ENCODE data around the gene MRAP2. TPM values are rescaled to one million over a fixed set of nuclear protein-coding genes. Genes with fewer than 3 reads are reported as not detected.
"Not testable (repeated sequence)": the region's sequence is repeated elsewhere in the genome, so short reads cannot be mapped to it uniquely, and the experiment has no call there.

MRAP2 gene
- total and polyA plus RNA-seq, 2 experiments from 2014 or later, result 1.1 to 1.3 TPM

DNA sequence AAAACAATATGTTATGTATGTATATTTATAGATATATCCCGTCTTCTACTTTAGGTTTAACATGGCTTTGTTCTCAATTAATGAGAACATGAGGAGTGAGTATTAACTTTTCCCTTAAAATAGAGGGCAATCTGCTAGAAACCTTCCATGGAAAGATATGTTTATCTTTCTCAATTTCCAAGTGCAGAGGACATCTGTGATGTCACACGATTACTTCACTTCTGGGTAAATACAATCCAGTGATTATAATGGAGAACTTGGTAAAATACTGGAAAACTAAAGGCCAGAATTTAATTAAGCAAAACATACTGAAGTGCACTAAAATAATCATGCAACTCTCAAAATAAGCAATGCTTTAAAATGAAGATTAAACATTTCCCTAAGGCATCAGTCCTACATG, 11.9 kb upstream of the MRAP2 start:
- Histone ChIP-seq H2AFZ (no peak overlapping the region), H3K4me1 (ENCODE audit: insufficient read depth) (peaks cover 2% of the 10 kb centered on the region), H3K79me2 (ENCODE audit: insufficient read depth) (no peaks in the 10 kb centered on the region), H3K4me2 (ENCODE audit: unreplicated experiment) (no peak overlapping the region), H3K9ac (no peak overlapping the region), H3K9me2 (ENCODE audit: insufficient read depth) (no peaks in the 10 kb centered on the region), H3K9me3 (ENCODE audit: low read depth) (no peaks in the 10 kb centered on the region), H3K36me3 (ENCODE audit: low read depth) (no peaks in the 10 kb centered on the region), H4K20me1 (ENCODE audit: insufficient read depth) (no peaks in the 10 kb centered on the region), H3F3A (ENCODE audit: insufficient read depth) (0 out of 2 replicates have a peak, but pooled peaks cover 2% of the 10 kb centered on the region), H3K27ac (no peak overlapping the region), H3K4me3 (no peak overlapping the region), H3K27me3 (replicated peaks; ENCODE audit: insufficient read depth) (0 out of 2 replicates have a peak, but pooled peaks cover 3% of the 10 kb centered on the region)
- WGBS, 2 experiments (ENCODE audit: low coverage in 1 of 2, low lambda C conversion rate in 2 of 2, missing lambda C conversion rate in 2 of 2), result 82% methylated on average over 2 of the region's 2 CpGs
- in situ Hi-C loops (cut with MboI), result no loop called here
- no peak for DNase-seq
- TF ChIP-seq EZH2phosphoT487 (IDR thresholded peaks at IDR 0.05; ENCODE audit: insufficient read depth, low read depth) (no peak), EZH2 (IDR thresholded peaks at IDR 0.05; ENCODE audit: insufficient read depth, poor library complexity, severe bottlenecking) (no peak)

DNA sequence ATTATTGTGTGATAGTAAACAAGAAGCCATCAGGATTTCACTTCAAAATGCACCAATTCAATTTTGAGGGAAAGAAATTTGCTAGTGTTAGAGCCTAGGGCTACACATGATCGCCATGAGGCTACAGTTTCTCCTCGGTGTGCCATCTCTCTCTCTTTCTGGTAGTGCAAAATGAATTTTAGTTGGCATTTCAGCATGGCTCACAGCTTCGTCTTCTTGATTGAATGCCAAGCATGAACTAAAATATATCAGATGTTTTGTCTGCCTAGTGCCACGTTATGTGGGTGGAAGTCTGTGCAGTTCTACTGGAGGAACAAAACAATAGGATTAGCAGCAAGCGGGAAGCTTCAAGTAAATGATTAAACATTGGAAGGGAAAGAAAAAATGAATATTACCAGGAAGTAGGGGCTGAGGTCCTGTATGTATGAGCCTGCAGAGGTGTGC, 6.8 kb upstream of the MRAP2 start:
- H3K36me3 ChIP-seq (ENCODE audit: low read depth), result no peaks in the 10 kb centered on the region
- H3K79me2 ChIP-seq (ENCODE audit: insufficient read depth), result no peaks in the 10 kb centered on the region
- peak; percentile 61 for DNase-seq
- peak overlapping the region; percentile 42 for H3K4me3 ChIP-seq
- H3K4me1 ChIP-seq (ENCODE audit: insufficient read depth), result peaks cover 23% of the 10 kb centered on the region
- no peaks in the 10 kb centered on the region for H3K9me3 ChIP-seq (ENCODE audit: low read depth)
- H3K9ac ChIP-seq, result peak overlapping the region; percentile 11; the same call in 1 of the 2 replicates
- no peaks in the 10 kb centered on the region for H4K20me1 ChIP-seq (ENCODE audit: insufficient read depth)
- in situ Hi-C loops (cut with MboI), result no loop called here
- 4 to 7% methylated on average over 5 of the region's 5 CpGs for WGBS, 2 experiments (ENCODE audit: low coverage in 1 of 2, low lambda C conversion rate in 2 of 2, missing lambda C conversion rate in 2 of 2)
- H2AFZ ChIP-seq, result peak overlapping the region; percentile 43
- TF ChIP-seq EZH2 (IDR thresholded peaks at IDR 0.05; ENCODE audit: insufficient read depth, poor library complexity, severe bottlenecking), result no peak
- no peak for TF ChIP-seq EZH2phosphoT487 (IDR thresholded peaks at IDR 0.05; ENCODE audit: insufficient read depth, low read depth)
- H3F3A ChIP-seq (ENCODE audit: insufficient read depth), result peaks cover 21% of the 10 kb centered on the region; the same call in 1 of the 2 replicates
- H3K27ac ChIP-seq, result 0 out of 2 replicates have a peak overlapping the region, but pooled peaks have one; percentile 2
- no peaks in the 10 kb centered on the region for H3K9me2 ChIP-seq (ENCODE audit: insufficient read depth)
- no peaks in the 10 kb centered on the region for H3K27me3 ChIP-seq (replicated peaks; ENCODE audit: insufficient read depth)
- H3K4me2 ChIP-seq (ENCODE audit: unreplicated experiment), result peak overlapping the region; percentile 51

DNA sequence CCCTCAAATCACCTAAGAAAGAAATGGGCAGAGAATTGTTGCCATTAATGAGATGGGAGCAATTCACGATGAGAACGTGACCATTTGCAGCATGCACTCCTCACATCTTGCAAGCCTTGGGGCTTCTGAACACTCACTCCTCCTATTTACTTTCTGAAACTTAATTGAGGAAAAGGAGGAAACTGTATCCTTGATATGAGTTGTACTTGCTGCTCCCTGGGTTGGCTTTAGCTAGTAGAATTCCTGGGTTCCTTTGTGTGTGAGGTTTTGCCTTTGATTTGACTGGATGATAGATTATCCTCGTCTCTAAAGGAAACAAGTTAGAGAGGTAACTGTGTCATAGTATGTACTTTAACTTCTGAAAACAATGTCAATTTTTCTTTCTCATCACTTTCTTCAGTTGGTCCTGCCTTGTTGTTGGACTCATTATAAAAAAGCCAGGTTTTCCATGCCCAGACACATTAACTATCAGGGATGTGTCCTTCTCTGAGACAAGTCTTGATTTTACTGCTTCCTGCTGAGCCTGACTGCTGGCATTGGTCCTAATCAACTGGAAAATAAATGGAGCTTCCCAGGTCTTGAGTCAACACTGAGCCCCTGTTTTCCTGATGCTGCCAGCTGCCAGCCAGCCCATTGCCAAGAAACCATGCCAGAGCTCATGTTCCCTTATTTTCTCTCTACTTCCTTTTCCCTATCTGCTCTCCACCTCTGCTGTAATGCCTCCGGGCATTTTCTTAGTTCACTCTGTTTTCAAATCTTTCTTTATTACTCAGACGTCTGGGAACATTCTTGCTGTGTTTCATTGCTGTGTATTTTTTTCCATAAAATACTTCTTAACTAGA, 6.0 kb upstream of the MRAP2 start:
- H4K20me1 ChIP-seq (ENCODE audit: insufficient read depth), result no peaks in the 10 kb centered on the region
- peak overlapping the region; percentile 28 for H3K27ac ChIP-seq
- peak overlapping the region; percentile 11; the same call in 1 of the 2 replicates for H3K9ac ChIP-seq
- H3F3A ChIP-seq (ENCODE audit: insufficient read depth), result peaks cover 21% of the 10 kb centered on the region; the same call in 1 of the 2 replicates
- TF ChIP-seq EZH2phosphoT487 (IDR thresholded peaks at IDR 0.05; ENCODE audit: insufficient read depth, low read depth) (no peak), EZH2 (IDR thresholded peaks at IDR 0.05; ENCODE audit: insufficient read depth, poor library complexity, severe bottlenecking) (no peak)
- peaks cover 23% of the 10 kb centered on the region for H3K4me1 ChIP-seq (ENCODE audit: insufficient read depth)
- no peaks in the 10 kb centered on the region for H3K27me3 ChIP-seq (replicated peaks; ENCODE audit: insufficient read depth)
- no peaks in the 10 kb centered on the region for H3K79me2 ChIP-seq (ENCODE audit: insufficient read depth)
- in situ Hi-C loops (cut with MboI), result no loop called here
- H3K9me2 ChIP-seq (ENCODE audit: insufficient read depth), result no peaks in the 10 kb centered on the region
- no peaks in the 10 kb centered on the region for H3K9me3 ChIP-seq (ENCODE audit: low read depth)
- peak; percentile 86 for DNase-seq
- 1 to 6% methylated on average over 5 of the region's 5 CpGs for WGBS, 2 experiments (ENCODE audit: low coverage in 1 of 2, low lambda C conversion rate in 2 of 2, missing lambda C conversion rate in 2 of 2)
- peak overlapping the region; percentile 51 for H3K4me2 ChIP-seq (ENCODE audit: unreplicated experiment)
- peak overlapping the region; percentile 42 for H3K4me3 ChIP-seq
- no peaks in the 10 kb centered on the region for H3K36me3 ChIP-seq (ENCODE audit: low read depth)
- H2AFZ ChIP-seq, result peak overlapping the region; percentile 43; the same call in 1 of the 2 replicates

DNA sequence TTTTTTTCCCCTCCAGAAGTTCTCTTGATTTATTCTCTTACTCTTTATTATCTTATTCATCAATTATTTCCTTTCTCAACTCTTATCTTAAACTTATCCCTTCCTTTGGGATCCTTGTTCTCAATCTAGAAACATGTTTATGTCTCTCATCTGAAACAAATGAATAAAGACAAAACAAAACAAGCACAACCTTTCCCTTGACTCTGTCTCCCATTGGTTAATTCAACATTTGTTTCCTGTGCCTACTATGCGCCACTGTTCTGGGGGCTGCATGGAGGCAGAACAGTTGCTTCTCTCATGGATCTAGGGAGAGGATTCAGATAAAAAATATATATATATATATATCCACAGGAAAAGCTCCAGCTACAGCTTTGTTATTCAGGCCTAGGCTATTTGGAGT, 5.2 kb upstream of the MRAP2 start:
- H2AFZ ChIP-seq, result no peak overlapping the region
- TF ChIP-seq EZH2phosphoT487 (IDR thresholded peaks at IDR 0.05; ENCODE audit: insufficient read depth, low read depth), result no peak
- TF ChIP-seq EZH2 (IDR thresholded peaks at IDR 0.05; ENCODE audit: insufficient read depth, poor library complexity, severe bottlenecking), result no peak
- 87 to 100% methylated on average over 1 of the region's 1 CpG for WGBS, 2 experiments (ENCODE audit: low coverage in 1 of 2, low lambda C conversion rate in 2 of 2, missing lambda C conversion rate in 2 of 2)

GRCh38 chr6:84032000-84032399, 1.6 kb upstream of the MRAP2 start:
- Histone ChIP-seq H3K27me3 (replicated peaks; ENCODE audit: insufficient read depth) (peaks cover 16% of the 10 kb centered on the region), H3F3A (ENCODE audit: insufficient read depth) (peaks cover 14% of the 10 kb centered on the region; the same call in 1 of the 2 replicates), H3K4me1 (ENCODE audit: insufficient read depth) (peaks cover 18% of the 10 kb centered on the region)
- DNase-seq; H3K27ac ChIP-seq; H3K9me2 ChIP-seq (ENCODE audit: insufficient read depth); H4K20me1 ChIP-seq (ENCODE audit: insufficient read depth); H3K36me3 ChIP-seq (ENCODE audit: low read depth); H3K9ac ChIP-seq; H3K4me3 ChIP-seq; H3K79me2 ChIP-seq (ENCODE audit: insufficient read depth); H2AFZ ChIP-seq; in situ Hi-C loops (cut with MboI); H3K4me2 ChIP-seq (ENCODE audit: unreplicated experiment); H3K9me3 ChIP-seq (ENCODE audit: low read depth): not testable (repeated sequence)
- 95 to 100% methylated on average over 3 of the region's 3 CpGs for WGBS, 2 experiments (ENCODE audit: low coverage in 1 of 2, low lambda C conversion rate in 2 of 2, missing lambda C conversion rate in 2 of 2)

More for the DNA sequence above, 5.2 kb upstream of the MRAP2 start:
- H3K27me3 ChIP-seq (replicated peaks; ENCODE audit: insufficient read depth), result no peaks in the 10 kb centered on the region
- peaks cover 23% of the 10 kb centered on the region for H3K4me1 ChIP-seq (ENCODE audit: insufficient read depth)
- H3K4me3 ChIP-seq, result 0 out of 2 replicates have a peak overlapping the region, but pooled peaks have one; percentile 12
- H3F3A ChIP-seq (ENCODE audit: insufficient read depth), result peaks cover 21% of the 10 kb centered on the region; the same call in 1 of the 2 replicates
- H3K27ac ChIP-seq, result peak overlapping the region; percentile 28
- peak overlapping the region; percentile 51 for H3K4me2 ChIP-seq (ENCODE audit: unreplicated experiment)
- H3K9me2 ChIP-seq (ENCODE audit: insufficient read depth), result no peaks in the 10 kb centered on the region
- DNase-seq, result no peak
- no peaks in the 10 kb centered on the region for H3K9me3 ChIP-seq (ENCODE audit: low read depth)
- H3K79me2 ChIP-seq (ENCODE audit: insufficient read depth), result no peaks in the 10 kb centered on the region
- H3K36me3 ChIP-seq (ENCODE audit: low read depth), result no peaks in the 10 kb centered on the region
- in situ Hi-C loops (cut with MboI), result no loop called here
- H4K20me1 ChIP-seq (ENCODE audit: insufficient read depth), result no peaks in the 10 kb centered on the region
- no peak overlapping the region for H3K9ac ChIP-seq
